ENCODE results near the gene MEOX1.

MEOX1 gene

DNA sequence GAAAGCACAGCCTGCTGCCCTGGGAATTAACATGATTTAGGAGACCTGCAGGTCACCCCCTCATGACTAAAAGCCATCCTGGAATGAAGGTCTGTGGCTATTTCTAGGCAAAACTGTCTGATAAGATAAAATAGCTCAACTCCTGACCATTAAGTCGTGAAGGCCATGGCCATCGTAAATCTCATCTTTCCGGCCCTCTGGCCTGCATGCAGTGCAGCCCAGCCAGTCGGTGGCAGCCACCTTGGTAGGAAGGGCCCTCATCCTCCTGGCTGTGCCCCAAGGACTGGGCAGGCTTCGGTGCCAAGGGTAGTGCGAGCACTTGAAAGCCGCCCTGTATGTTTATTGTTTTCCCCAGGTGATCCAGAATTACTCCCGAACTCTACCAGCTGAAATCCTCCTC, 18.2 kb upstream of the MEOX1 start:
- no peak for ATAC-seq

DNA sequence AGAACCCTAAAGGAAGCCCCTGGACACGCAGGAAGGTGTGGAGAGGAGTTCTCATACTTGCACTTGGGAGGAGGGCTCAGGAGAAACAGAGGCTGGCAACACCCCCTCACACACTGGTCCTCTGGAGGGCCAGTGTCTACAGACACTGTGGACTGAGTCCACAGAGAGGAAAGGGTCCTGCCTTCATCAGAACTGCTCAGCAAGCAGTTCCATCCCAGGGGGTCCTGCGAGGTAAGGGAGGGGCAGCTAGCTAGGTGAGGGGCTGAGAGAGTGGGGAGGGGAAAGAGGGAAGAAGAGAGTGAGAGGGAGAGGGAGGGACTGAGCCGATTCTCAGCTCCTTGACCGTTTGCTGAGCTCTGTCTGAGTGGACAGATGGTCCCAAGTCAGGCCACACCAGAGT, 17.7 kb upstream of the MEOX1 start:
- no peak for ATAC-seq

DNA sequence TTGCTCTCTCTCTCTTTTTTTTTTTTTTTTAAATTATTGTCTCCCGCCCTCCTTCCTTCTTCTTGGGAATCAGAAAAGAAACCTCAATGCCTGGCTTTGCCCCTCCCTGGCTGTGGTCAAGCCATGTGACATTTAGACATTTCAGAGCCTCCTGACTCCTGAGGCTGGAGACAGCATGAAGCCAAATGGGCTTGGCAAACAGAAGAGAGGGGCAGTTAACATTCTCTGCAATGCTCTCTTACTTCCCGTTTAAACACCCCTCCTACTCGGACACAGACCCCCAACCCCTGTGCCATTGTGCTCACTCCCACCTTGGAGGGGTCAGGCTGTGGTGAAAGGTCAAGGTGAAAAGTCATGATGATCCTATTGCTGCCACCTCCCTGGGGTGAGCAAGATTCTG, 14.7 kb upstream of the MEOX1 start:
- ATAC-seq, result no peak

DNA sequence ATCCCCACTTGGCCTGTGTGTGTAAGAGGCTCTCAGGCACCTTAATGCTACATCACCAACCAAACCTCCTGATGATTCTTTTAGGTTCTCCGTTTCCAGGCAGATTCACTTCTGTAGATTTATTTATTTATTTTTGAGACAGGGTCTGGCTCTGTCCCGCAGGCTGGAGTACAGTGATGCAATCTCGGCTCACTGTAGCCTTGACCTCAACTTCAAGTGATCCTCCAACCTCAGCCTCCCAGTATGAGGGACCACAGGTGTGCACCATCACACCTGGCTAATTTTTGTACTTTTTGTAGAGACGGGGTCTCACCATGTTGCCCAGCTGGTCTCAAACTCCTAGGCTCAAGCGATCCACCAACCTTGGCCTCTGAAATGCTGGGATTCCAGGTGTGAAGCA, 12.7 kb upstream of the MEOX1 start:
- no peak for ATAC-seq

DNA sequence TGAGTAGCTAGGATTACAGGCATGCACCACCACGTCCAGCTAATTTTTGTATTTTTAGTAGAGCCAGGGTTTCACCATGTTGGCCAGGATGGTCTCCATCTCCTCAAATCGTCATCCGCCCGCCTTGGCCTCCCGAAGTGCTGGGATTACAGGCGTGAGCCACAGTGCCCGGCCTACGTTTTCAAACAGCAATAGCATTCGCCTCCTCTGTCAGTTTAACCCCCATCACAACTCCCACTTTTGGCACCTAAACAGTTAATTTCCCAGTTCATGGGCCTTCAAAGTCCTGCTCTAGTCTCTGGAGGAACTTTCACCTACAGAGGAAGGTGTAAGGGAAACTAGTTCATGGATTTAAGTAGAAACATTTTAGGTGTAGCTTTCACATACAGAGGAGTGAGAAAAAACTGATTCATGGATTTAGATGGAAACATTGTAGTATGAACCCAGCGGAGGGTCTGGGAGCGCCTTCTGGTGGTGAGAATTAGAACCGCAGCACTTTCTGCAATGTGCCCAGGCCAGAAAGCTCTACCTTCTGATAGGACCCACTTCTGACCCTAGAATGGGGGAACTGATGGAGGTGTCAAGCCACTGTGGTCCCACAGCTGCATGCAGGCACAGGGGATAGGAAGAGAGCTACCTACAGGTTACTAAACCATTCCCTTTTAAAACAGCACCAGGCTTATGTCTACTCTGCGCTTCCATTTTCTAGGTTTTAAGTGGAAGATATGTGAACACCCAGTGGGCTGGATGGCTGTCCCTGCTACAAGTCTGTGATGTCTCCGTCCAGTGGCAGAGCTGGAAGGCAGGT, 12.0 kb upstream of the MEOX1 start:
- ATAC-seq, result peak; percentile 64 to 79

DNA sequence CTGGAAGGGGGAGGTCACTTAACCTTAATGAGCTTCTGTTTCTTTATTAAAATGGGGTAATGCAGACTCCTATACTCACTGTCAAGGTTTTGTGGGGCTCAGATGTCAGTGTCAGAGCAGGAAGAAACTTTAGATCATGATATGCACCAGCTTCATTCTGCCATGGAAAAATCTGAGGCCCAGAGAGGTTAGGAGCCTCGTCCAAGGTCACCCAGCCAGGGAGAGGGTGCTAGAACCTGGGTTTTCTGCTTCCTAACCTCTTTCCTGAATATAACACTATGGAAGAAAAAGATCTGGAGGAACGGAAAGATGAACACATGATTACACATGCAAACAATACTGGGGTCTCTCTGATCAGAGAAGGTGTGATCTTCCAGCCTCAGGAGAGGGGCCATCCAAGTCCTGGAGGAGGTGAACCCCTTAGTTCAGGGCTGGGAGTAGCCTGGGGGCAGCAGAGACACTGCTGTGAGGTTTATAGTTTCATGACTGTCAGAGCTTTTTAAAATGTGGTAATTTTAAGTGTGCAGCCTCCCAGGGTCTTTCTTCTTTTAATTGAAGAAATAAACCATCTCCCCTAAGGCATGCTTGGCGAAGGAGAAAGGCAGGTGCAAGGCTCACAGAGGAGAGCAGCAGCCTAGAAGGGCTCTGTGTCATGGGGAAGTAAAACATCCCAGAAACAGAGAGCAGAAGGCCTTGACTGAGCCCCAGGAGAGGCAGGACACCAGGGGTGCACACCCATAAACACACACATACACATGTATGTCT, 10.2 kb upstream of the MEOX1 start:
- no peak for ATAC-seq

DNA sequence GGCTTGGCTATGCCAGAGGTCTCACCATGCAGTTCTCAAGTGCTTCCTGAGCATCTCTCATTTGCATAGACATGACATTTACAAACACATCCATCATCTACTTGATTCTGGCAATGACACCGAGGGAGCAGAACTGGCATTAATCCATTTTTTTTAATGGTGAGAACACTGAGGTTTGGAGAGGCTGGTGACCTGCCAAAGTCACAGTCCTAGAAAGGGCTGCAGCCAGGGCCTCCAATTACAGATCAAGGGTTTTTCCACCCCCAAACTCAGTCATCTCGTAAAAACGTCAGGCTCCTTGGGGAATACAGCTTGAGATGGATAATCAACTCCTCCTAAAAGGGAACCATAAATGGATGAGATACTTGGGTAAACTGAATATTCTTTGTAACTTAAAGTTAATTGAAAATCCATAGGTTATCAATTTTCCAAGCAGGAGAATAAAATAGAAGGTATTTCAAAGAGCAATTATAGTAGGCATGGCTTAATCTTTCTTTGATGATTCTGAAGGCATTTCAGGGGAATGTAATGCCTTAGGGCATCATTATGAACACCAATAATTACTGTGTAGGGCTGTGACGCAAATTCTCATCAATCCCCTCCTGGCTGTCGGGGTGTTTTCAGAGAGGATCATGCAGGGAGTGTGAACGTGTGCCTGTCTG, 9.4 kb upstream of the MEOX1 start:
- no peak for ATAC-seq

DNA sequence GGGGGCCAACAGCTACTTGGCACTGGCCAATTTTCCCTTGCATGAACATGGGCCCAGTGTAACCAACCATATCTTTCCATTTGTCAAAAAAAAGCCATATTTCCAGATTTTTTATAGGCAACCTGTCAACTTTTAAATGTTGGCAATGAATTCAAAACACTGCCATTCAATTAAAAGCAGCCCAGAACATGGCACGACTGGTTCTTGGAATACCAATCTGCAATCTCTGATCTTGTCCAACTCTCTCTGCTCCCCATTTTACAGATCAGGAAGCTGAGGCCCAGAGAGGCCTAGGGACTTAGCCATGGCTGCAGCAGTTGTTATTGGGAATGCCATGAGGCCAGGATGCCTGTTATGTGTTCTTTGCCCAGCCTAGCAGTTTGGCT, 8.9 kb upstream of the MEOX1 start:
- ATAC-seq, result no peak

DNA sequence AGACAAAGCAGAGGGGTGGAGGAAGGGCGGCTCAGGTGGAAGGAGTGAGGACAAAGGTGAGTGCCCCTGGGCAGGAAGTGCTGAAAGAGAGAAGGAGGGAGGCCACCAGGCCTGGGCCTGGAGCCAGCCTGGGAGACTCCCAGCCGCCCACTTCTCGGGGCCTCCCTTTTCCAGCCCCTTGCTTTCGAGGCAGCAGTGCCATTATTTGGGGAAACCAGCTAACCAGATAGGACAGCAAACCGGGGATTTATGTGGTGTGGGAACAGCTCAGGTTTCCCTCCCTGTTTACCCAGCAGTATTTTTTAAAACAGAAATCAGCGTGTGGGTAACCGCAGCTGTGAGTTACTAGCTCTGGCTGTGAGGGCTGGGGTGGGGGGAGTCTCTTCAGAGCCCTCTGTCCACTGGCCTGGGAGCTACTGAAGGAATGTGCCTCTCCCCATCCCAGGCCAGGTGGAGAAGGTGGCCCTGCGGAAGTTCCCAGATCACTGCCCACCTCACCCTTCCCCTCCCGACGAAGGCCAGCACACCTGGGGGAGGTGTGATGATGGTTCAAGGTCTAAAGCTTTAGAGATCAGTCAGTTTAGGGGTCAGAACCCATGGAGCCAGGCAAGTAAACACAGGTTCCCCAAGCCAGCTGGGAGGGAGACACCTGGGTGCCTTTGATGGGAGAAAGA, 8.4 kb upstream of the MEOX1 start:
- ATAC-seq, result no peak

DNA sequence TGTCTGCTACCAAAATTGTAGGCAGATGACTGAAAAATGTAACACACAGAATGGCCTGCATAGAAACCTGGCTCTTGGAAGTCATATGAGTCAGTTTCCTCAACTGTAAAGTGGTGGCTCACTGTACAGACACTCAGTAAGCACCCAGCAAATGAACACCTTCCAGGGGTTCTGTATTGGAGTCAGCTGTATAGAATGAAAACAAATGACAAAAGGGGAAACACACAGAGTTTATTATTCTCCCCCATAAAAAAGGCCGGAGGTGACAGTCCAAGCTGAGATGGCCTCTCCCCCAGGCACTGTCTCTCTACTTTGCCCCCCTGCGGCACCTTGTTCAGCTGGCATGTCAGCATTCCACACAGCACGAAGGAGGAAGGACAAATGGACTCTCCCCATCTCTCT, 6.2 kb upstream of the MEOX1 start:
- peak; percentile 92 for ATAC-seq

DNA sequence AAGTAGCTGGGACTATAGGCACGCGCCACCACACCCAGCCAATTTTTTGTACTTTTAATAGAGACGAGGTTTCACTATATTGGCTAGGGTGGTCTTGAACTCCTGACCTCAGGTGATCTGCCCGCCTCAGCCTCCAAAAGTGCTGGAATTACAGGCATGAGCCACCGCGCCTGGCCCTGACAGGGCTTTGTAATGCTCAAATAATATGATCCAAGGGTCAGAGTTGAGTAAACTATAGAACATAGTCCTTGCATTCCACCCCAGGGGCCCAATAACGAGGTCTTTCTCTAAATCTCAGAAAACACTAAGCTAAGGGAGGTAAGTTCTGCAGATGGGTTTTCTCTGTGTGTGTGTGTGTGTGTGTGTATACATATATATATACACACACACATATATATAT, 5.8 kb upstream of the MEOX1 start:
- ATAC-seq, result no peak

DNA sequence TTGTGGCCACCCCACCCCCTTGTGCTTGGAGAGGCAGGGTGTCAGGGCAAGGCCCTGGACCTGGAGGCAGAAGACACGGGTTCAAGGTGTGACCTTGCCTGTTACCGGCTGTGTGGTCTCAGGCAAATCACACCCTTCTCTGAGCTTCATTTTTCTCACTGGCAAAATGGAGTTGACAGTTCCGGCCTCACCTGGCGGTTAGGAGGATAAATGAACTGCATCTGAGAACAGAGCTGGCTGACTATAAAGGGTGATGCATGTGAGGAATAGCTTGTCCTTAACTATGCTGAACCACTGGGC, 4.2 kb upstream of the MEOX1 start:
- no peak for ATAC-seq

DNA sequence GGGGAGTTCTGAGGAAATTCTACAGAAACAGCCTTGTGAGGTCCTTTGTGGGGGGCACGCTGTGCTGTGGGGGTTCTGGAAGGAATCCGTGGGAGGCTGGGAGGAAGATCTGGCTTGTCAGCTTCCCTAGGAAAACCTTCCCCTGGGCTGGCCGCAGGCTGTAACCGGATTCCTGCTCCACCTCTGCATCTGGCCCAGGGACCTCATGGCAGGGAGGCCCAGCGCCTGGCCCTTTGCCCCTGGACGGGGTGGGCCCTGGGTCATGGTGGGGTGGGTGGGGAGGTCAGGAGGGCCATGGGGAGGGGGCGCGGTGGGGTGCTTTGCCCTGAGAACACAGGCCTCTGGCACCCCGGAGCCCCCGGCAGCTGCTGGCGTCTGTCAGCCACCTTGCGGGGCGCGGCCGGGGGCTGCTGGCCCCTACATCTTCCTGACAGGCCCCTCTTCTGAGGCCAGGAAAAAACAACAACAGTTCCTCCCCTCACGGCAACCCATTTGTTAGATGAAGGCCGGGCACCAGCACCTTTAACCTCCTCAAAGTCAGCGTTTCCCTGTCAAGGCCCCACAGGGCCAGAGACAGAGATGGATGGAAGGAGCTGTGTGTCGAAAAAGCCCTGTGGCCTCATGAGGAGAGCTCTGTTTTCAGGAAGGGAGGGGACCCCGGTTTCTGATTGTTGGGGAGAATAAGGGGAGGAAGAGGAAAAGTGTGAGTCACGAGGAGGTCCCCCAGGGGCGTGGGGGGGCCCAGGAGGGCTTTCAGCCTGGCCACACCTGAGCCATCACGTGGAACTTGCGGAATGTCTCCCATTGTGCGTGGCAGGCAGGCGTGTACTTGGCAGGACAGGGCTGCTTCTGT, 3.6 kb upstream of the MEOX1 start:
- no peak for ATAC-seq

DNA sequence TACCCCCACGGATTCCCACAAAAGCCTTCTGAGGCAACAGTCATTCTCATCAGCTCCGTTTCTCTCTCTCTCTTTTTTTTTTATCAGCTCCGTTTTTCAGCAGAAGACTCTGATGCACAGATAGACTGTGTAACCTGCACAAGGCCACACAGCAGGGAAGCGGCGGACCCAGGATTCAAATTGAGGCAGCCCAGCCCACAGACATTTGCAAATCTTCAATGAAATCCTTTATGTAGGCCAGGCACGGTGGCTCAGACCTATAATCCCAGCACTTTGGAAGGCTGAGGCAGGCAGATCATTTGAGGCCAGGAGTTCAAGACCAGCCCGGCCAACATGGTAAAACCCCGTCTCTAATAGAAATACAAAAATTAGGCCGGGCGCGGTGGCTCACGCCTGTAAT, 2.4 kb upstream of the MEOX1 start:
- no peak for ATAC-seq

DNA sequence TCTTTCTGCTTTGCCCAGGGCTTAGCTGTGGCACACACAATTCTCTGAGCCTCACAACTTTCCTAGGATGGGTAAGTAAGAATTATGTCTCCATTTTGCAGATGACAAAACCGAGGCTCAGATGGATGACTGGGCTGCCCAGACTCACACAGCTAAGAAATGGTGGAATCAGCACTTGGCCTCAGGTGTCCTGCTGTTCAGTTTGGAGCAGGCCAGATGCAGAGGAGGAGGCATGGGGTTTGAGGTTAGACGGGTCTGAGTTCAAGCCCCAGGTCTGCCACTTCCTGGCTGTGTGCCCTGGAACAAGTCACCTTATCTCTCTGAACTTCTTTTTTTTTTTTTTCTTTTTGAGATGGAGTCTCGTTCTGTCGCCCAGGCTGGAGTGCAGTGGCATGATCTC, 1.7 kb upstream of the MEOX1 start:
- no peak for ATAC-seq

DNA sequence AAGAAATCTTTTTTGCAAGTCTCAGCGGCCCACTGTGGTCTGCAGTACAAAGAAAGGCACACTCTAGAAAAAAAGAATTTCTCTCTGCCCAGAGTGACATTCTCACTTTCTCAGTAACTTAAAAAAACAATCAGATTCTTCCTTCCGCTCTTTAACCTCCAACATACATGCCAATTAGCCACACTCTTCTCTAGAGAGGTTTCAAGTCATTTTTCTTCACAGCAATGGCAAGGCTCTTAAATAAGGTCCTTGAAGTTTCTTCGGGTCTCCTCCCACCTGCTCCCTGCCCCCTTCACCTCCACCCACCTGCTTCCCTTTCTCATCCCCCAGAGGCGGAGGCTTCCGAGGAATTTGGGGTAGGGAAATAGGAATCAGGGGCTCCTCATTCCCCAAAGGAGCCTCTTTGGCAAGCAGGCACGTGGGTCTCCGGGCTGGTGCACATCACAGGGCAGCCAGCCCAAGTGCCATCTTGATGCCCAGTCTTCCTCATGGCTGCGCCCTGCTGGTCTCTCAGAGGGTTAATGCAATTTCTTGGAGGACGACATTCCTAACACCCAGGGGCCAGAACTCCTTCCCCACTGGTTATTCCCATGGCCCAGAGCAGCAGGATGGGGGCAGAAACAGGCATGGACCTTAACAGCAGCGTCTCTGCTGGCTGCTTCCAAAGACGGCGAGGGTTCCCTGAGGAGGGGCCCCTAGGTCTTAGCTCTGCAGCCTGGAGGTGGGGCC, 855 bp upstream of the MEOX1 start:
- ATAC-seq, result peak in 1 of 2 donors; percentile 7

DNA sequence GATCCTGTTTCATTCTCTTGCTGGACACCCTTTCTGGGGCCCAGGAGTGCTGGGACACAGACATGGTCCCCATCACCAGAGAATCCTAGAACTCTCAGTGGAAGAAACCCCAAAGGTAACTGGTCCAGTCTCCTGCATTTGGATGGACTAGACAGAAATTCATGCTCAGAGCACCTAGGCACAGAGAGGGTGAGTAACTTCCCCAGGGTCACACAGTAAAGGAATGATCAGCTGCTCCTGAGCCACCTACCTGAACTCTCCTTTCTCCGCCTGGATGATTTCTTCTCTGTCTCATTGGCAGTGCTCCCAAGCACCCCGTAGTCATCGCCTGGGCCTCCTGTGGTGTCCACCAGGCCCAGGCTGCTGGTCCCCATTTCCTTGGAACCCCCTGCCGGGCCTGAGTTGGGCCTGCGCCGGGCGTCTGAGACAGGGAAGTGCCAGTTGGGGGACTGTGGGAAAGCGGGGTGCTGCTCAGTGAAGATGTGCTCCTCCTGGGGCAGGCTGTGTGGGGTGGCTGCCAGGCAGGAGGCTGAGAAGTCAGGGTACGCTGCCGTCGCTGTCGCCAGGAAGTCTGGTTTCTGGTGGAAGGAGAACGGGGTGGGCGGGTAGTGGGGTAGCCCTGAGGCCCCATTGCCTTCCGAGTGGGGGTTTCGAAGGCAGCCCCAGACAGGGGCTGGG, 767 bp downstream of the MEOX1 start:
- no peak for ATAC-seq

DNA sequence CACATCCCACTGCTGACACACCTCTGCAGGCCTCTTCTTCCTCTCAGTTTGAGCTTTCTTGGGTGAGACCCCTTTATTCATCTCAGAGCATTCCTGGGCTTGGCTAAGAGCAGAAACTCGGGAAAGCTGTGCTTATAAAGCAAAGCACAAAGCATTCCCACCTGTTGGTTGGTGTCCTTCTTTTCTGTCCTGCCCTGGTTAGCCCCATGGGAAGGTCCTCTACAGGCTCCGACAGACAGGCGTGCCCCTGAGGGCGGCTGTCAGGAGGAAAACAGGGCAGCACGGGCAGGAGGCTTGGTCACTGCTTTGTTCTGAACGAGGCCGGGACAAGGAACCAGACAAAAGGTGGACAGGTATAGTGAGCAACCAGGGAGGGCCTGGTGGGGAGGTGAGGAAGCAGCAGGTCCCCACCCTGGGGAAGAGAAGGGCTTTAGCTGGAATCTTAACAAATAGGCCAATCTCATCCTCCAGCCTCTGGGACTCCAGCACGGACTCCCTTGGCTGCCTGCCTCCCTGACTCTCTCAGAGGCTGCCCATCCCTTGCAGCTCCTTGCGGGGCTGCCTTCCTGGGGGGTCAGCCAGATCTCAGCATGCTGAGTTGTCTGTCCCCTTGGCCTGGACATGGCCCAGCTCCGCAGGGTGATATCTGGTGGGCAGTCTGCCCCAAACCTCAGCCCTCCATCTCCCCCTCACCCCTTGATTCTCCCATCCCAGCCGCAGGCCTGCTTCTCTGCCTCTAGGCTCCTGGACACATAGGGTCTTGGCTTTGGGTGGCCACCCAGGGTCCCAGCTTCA, 1.7 kb downstream of the MEOX1 start:
- ATAC-seq, result no peak

DNA sequence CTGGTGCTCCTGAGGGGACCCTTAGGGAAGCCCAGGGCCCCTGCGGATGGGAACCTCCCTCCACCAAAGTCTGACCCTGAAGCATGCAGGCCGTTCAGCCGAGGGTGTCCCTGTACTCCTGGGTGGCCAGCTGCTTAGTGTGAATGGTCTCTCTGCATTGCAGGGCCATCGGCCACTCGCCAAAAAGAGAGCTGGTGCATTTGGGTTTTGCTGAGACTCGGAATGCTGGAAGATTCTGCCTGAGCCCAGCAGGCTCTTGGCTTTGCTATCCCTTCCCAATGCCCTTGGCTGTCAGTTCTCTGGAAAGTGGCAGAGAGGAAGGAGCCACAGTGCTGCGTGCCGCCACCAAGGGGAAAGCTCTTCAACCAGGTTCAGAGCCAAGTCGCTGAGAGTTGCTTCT, 2.8 kb downstream of the MEOX1 start:
- ATAC-seq, result no peak

DNA sequence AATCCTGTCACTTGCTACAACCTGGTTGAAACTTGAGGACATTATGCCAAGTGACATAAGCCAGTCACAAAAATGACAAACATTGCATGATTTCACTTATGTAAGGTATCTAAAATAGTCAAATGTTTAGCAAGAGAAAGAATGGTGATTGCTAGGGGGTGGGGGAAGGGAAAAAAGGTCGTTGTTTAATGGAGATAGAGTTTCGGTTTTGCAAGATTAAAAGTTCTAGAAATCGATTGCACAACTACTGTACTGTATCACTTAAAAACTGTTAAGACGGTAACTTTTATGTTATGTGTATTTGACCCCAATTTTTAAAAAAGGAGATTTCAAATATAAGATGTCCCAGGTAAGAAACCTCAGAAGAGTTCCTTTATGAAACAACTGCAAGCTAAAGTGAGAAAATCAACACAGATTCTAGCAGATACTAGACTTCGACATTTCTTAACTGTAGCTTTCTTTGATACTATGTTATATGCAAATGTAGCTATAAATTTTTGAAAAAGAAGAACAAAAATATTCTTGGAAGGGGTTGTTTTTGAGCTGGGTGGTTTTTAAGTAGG, 5.9 kb downstream of the MEOX1 start:
- ATAC-seq, result peak; percentile 38 to 65
